ENCODE data around the gene FSTL5.
"Not testable (repeated sequence)": the region's sequence is repeated elsewhere in the genome, so short reads cannot be mapped to it uniquely, and the experiment has no call there.

Gene FSTL5

DNA sequence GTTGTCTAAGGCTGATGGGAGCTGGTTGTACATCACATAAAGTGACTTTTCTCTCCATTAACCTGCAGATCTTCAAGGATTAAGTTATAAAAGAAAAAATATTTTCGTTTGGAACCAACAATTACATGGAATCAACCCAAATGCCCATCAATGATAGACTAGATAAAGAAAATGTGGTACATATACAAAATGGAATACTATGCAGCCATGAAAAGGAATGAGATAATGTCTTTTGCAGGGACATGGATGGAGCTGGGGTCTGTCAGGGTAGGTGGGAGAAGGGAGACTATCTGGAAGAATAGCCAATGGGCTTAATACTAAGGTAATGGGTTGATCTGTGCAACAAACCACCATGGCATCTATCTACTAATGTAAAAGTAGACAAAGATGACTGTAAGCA, 313.2 kb downstream of the FSTL5 start:
- no peak for DNase-seq

GRCh38 chr4:161841759-161842158, 322.0 kb downstream of the FSTL5 start:
- no peak for DNase-seq

- no peak for DNase-seq
Measured at GRCh38 chr4:161829591-161829990, 334.2 kb downstream of the FSTL5 start.

GRCh38 chr4:161828061-161828460, 335.7 kb downstream of the FSTL5 start:
- no peak for DNase-seq

DNA sequence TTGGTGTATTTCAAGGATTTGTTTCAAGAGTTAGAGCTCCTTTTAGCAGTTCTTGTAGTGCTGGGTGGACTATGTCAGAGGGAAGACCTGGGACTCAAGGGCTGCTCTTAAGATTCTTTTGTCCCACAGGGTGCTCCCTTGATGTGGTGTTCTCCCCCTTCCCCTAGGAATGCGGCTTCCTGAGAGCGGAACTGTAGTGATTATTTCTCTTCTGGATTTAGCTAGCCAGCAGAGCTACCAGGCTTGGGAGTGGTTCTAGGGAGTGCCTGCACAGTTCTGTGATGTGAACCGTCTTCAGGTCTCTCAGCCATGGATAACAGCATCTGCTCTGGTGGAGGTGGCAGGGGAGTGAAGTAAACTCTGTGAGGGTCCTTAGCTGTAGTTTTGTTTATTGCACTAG, 336.8 kb downstream of the FSTL5 start:
- no peak for DNase-seq

GRCh38 chr4:161823450-161823849, 340.4 kb downstream of the FSTL5 start:
- DNase-seq = no peak

DNA sequence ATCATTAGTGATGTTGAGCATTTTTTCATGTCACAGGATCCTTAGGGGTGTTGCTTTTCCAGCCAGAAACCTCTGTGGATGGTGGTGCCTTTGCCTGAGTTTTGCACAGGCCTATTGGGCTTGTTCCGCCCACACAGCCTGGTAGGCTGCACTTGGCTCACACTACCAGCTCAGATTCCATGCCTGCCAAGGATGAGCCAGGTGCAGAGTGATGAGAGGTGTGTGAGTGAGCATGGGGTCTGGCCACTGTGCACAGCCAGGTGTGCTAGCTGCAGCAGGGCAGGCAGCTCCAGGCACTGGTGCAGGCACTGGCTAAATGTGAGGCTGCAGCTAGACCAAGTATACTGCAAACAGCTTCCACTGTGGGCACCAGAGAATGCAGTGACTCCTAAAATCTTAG, 341.6 kb downstream of the FSTL5 start:
- no peak for DNase-seq

DNA sequence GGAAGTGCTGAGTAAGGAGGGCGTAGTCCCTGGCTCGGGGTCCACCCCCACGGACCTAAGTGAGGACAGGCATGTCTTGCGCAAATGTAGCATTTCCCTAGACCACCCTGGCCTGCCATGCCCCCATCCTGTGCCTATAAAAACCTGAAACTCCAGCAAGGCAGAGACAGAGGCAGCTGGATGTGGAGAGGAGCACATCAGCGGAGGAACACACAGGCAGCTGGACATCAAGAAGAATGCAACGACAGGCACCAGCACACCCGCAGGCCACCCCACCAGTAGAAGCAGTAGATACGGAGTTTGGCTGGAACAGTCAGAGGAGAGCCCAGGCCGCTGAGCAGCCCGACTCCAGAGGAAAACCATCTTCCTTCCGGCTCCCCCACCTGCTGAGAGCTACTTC, 345.9 kb downstream of the FSTL5 start:
- no peak for DNase-seq

DNA sequence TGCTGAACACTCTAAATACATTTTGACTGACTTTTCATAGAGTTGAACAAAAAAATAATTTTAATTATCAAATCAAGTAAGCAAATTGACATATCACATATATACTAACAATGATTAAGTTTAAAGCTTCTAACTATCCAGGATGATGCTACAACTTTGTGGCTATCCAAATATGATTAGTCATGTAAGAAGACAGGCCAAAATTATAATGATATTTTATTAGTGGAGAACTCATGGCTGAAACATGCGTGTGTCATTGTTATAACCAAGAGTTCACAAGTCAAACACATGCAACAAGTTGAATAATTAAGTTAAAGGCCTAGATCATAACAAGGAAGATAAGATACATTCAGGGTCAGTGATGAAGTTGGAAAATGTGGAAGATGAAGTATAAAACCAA, 346.8 kb downstream of the FSTL5 start:
- DNase-seq = no peak

- no peak for DNase-seq
Measured at GRCh38 chr4:161815841-161816240, 348.0 kb downstream of the FSTL5 start.

- DNase-seq = no peak
Measured at GRCh38 chr4:161813889-161814288, 349.9 kb downstream of the FSTL5 start.

GRCh38 chr4:161813389-161813788, 350.4 kb downstream of the FSTL5 start:
- DNase-seq = no peak

DNA sequence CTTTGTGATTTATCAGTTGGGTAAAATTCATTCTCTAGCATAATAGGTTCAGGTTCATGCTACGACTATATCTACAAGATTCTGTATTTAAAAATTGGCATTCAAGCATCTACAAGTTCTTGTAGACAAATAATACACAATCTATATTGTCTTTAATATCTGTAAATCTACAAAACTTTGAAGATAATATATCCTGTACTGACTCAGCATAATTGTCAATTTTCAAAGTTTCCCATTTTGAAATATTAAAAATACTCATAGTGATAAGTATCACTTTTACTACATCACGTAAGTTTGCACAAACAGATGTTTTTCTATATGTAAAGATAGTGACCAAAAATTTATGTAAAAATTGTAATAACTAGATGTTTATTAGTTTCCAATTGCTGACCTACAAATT, 360.6 kb downstream of the FSTL5 start:
- no peak for DNase-seq

DNA sequence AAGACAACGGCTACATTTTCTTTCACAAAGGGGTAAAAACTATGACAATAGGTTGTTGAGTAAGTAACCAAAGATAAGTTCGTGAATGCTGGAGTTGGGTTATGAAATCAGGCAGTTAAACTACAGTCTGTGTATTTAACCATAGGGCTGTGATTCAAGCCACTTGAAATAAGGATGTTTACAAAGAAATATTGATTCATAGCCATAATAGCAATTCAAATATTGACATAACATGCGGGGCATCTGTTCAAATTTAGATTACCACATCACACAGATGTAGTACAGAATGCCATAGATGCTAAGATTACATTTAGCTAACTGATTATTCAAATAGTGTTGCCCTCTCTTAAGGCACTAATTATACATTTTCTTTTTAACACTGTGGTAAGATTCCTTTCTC, 364.1 kb downstream of the FSTL5 start:
- no peak for DNase-seq

GRCh38 chr4:161792991-161793390, 370.8 kb downstream of the FSTL5 start:
- no peak for DNase-seq

- no peak for DNase-seq
Measured at GRCh38 chr4:161791796-161792556, 371.8 kb downstream of the FSTL5 start.

DNA sequence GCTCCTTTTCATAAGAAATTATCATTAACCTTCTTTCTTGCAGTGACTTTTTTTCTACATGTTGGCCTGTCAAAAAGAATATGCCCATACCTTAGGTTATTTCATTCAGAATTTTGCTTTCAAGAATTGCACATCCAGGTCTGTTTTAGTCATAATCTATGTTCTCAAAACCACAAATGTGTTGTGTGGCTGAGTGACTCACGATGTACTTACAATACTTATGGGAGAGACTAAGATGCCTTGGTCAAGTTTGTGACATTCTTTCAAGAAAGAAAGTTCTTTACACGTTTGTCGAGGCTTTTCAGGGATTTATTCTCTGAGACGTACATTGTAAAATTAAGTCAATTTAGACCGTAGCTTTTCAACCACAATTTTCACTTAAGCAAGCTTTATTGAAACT, 396.7 kb downstream of the FSTL5 start:
- no peak for DNase-seq

DNA sequence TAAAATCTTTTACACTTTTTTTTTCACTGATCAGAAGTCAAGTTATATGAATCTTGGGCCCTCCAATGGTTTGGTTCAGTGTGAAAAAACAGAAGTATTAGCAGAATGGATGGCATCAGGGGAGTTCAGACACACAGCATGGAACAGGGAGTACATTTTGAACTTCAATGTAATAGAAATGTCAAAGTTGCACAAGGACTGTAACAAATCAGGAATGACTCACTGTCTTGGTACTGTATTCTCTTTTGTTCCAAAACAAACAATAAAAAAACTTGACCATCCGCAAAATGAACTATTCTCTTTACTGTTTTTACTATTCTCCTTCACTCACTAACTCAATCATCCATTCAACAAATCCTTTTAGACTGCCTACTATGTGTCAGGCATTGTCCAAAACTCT, 401.0 kb downstream of the FSTL5 start:
- no peak for DNase-seq

DNA sequence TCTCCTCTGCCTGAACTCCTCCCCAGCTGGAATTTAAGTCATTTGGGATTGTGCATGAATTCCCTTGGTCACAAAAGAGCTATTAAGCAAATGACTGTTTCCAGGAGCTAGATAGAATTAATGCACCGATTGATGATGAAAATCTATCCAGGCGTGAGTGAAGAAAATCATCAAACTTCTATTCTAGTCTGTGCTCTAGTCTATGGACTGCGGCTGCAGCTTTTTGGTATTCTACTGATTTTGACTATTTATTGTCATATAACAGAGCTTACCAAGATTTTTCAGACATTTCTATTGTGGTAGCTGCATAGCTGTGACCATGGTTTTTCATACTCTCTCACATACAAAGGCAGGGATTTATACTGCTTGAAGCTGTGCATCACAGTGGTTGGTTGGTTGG, 403.8 kb downstream of the FSTL5 start:
- DNase-seq = no peak

DNA sequence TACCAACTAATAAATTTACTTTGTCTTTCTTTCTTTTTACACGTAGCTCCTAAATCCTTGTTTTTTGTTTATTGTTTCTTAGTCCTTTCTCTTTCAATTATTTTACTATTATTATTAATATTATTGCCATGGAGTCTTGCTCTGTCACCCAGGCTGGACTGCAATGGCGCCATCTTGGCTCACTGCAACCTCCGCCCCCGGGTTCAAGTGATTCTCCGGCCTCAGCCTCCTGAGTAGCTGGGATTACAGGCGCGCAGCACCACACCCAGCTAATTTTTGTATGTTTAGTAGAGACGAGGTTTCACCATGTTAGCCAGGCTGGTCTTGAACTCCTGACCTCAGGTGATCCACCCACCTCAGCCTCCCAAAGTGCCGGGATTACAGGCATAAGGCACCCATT, 405.4 kb downstream of the FSTL5 start:
- not testable (repeated sequence) for DNase-seq

DNA sequence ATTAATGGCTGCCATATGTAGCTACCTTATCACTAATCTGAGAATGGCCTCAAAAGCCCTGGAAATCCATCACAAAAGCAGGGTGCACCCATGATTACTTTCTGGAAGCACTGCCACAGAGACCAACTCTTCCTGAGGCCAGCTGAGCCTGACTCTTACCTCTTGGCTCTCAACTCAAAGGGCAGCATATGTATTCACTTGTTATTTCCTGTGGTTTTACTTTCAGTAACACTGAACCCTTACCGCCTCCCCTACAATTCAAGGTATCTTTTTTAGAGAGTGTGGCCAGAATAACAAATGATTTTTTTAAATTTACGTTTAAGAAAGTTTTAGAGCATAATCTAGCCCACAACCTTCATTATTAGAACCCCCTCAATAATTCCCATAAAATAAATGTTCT, 434.9 kb downstream of the FSTL5 start:
- no peak for DNase-seq

DNA sequence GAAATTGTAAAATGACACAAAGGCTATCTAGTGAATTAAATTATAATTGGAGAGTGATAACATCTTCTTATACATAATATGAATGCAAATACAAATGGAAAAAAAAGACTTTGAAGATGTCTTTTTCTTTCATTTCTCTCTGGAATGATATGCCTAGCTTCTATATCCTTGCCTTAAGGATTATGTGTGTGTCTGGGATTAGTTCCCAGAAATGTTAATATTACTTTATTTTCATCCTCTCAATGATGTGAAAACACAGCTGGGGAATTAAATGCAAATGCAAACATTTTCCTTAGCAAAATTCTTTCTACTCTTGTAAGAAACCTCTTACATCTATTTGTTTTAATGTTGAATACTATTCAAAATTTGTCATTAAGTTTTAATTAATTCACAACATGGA, 441.9 kb downstream of the FSTL5 start:
- no peak for DNase-seq

GRCh38 chr4:161717084-161717483, 446.7 kb downstream of the FSTL5 start:
- DNase-seq = no peak

DNA sequence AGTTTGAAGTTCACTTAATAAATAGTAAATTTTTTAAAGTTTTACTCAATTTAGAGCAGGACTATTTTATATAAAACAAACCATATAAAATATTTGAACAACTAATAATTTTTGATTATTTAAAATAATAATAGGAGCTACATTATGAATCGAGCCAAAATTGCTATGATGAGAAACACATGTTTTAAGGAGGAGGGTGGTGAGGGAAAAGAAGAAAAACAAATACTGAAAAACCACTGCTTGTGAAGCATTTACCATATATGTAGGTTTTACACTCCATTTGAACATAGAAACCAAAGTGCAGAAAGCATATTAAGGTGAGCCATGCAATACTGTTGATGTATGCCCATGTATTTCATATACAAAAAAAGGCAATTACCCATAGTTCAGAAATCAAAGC, 448.9 kb downstream of the FSTL5 start:
- DNase-seq = no peak

Measured in nucleus accumbens (tissue), 56 donors.